ENCODE results near the gene TMEM258.

The TMEM258 gene

DNA sequence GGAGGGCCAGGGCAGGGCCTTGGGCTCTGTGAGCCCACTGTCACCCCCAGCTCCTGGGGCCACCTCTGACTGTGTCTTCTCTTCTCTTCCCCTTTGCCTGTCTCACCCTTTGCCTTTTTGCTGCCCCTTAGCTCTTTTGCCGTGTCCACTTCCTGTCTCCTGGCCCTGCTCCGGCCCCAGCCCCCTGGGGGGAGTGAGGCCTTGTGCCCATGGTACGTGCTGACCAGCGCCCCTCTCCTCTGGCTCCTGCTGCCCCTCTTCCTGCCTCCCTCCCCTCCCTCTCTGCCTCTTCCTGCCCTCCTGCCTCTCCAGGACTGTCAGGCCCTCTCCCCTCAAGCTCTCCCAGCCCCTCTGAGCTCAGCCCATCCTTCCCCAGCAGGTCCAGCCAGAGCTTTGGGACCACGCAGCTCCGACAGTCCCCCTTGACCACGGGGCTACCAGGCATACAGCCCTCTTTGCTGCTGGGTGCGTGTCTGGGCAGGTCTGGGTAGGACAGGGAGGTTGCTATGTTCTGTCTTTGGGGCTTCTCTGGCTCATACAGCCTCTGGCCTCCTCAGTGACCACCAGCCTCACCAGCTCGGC is 11.7 kb downstream of the TMEM258 start:
- no peaks in the 10 kb centered on the region for H4K20me1 ChIP-seq (ENCODE audit: insufficient read depth, low read length)
- no peak overlapping the region for H3K27ac ChIP-seq (ENCODE audit: low read depth, low read length, poor library complexity, severe bottlenecking)
- no peaks in the 10 kb centered on the region for H3F3A ChIP-seq (ENCODE audit: insufficient read depth, low read length)
- H3K4me2 ChIP-seq (ENCODE audit: low read length), result no peak overlapping the region
- no peaks in the 10 kb centered on the region for H3K79me2 ChIP-seq (ENCODE audit: insufficient read depth, low read length)
- H3K27me3 ChIP-seq (ENCODE audit: insufficient read depth, low read length), result no peaks in the 10 kb centered on the region; the same call in 1 of the 2 replicates
- H3K9me2 ChIP-seq (ENCODE audit: low read depth, low read length), result no peaks in the 10 kb centered on the region
- no peak overlapping the region for H2AFZ ChIP-seq (ENCODE audit: low read length)
- peaks cover 3% of the 10 kb centered on the region; the same call in 1 of the 2 replicates for H3K36me3 ChIP-seq (ENCODE audit: insufficient read depth, low read length)
- H3K4me1 ChIP-seq (ENCODE audit: insufficient read depth, low read length, severe bottlenecking), result peaks cover 4% of the 10 kb centered on the region
- no peak overlapping the region for H3K9ac ChIP-seq (ENCODE audit: low read length)
- TF ChIP-seq EZH2 (IDR thresholded peaks at IDR 0.05; ENCODE audit: borderline replicate concordance, low read length) (no peak), CTCF (IDR thresholded peaks at IDR 0.05; ENCODE audit: low read length) (no peak)
- H3K9me3 ChIP-seq (ENCODE audit: low read length), result no peaks in the 10 kb centered on the region
- H3K4me3 ChIP-seq (ENCODE audit: low read depth, low read length, poor library complexity, severe bottlenecking), result no peak overlapping the region

GRCh38 chr11:61779666-61780525 is 12.5 kb downstream of the TMEM258 start:
- Histone ChIP-seq H2AFZ (ENCODE audit: low read length) (no peak overlapping the region), H3K9ac (ENCODE audit: low read length) (no peak overlapping the region), H3K4me3 (ENCODE audit: low read depth, low read length, poor library complexity, severe bottlenecking) (no peak overlapping the region), H3K4me1 (ENCODE audit: insufficient read depth, low read length, severe bottlenecking) (peaks cover 4% of the 10 kb centered on the region), H3K9me2 (ENCODE audit: low read depth, low read length) (no peaks in the 10 kb centered on the region), H3K36me3 (ENCODE audit: insufficient read depth, low read length) (no peaks in the 10 kb centered on the region), H3K27ac (ENCODE audit: low read depth, low read length, poor library complexity, severe bottlenecking) (no peak overlapping the region), H4K20me1 (ENCODE audit: insufficient read depth, low read length) (no peaks in the 10 kb centered on the region), H3K4me2 (ENCODE audit: low read length) (no peak overlapping the region), H3K27me3 (ENCODE audit: insufficient read depth, low read length) (no peaks in the 10 kb centered on the region; the same call in 1 of the 2 replicates), H3F3A (ENCODE audit: insufficient read depth, low read length) (no peaks in the 10 kb centered on the region), H3K79me2 (ENCODE audit: insufficient read depth, low read length) (no peaks in the 10 kb centered on the region), H3K9me3 (ENCODE audit: low read length) (no peaks in the 10 kb centered on the region)
- TF ChIP-seq CTCF (IDR thresholded peaks at IDR 0.05; ENCODE audit: low read length) (no peak), EZH2 (IDR thresholded peaks at IDR 0.05; ENCODE audit: borderline replicate concordance, low read length) (no peak)

- H3K9me3 ChIP-seq (ENCODE audit: low read length), result no peaks in the 10 kb centered on the region
- H4K20me1 ChIP-seq (ENCODE audit: insufficient read depth, low read length), result no peaks in the 10 kb centered on the region
- H3K79me2 ChIP-seq (ENCODE audit: insufficient read depth, low read length), result no peaks in the 10 kb centered on the region
- H3K4me3 ChIP-seq (ENCODE audit: low read depth, low read length, poor library complexity, severe bottlenecking), result no peak overlapping the region
- no peaks in the 10 kb centered on the region; the same call in 1 of the 2 replicates for H3K27me3 ChIP-seq (ENCODE audit: insufficient read depth, low read length)
- TF ChIP-seq CTCF (IDR thresholded peaks at IDR 0.05; ENCODE audit: low read length), result no peak
- TF ChIP-seq EZH2 (IDR thresholded peaks at IDR 0.05; ENCODE audit: borderline replicate concordance, low read length), result no peak
- peaks cover 4% of the 10 kb centered on the region for H3K4me1 ChIP-seq (ENCODE audit: insufficient read depth, low read length, severe bottlenecking)
- no peak overlapping the region for H2AFZ ChIP-seq (ENCODE audit: low read length)
- no peak overlapping the region for H3K4me2 ChIP-seq (ENCODE audit: low read length)
- H3K9ac ChIP-seq (ENCODE audit: low read length), result no peak overlapping the region
- H3K36me3 ChIP-seq (ENCODE audit: insufficient read depth, low read length), result no peaks in the 10 kb centered on the region
- H3K27ac ChIP-seq (ENCODE audit: low read depth, low read length, poor library complexity, severe bottlenecking), result no peak overlapping the region
- H3K9me2 ChIP-seq (ENCODE audit: low read depth, low read length), result no peaks in the 10 kb centered on the region
- no peaks in the 10 kb centered on the region for H3F3A ChIP-seq (ENCODE audit: insufficient read depth, low read length)
Observed at GRCh38 chr11:61778920-61779650, 13.3 kb downstream of the TMEM258 start.

Measured in OCI-LY1 (cell line).